ENCODE measurements around the gene TIMMDC1.

- TF ChIP-seq EZH2phosphoT487 (IDR thresholded peaks at IDR 0.05; ENCODE audit: insufficient read depth, low read depth): no peak
- no peak for TF ChIP-seq EZH2 (IDR thresholded peaks at IDR 0.05; ENCODE audit: insufficient read depth, poor library complexity, severe bottlenecking)
These were observed 72.9 kb downstream of the TIMMDC1 start for GRCh38 chr3:119571230-119571629.

All from GM23248 (cell line).